T-helper 1 cell treated with Interleukin-12 subunit alpha and Interleukin-12 subunit beta and Interleukin-4 antibody, amounts not matched to agents 30 ng/mL and 1 ng/mL, for 36 hours (primary cell): Measurements from ENCODE around the gene MYO5C. TPM values are rescaled to one million over a fixed set of nuclear protein-coding genes. Genes with fewer than 3 reads are reported as not detected.
"Not testable (repeated sequence)": the region's sequence is repeated elsewhere in the genome, so short reads cannot be mapped to it uniquely, and the experiment has no call there.

Source experiments
- intact Hi-C: fragments of 100-400 bp; cut with micrococcal nuclease; formaldehyde crosslinking; loops from one replicate; pipeline ENCODE4 v1.15.1; 2024
- total RNA-seq: library from RNA; stranded (reverse); gene quantifications from 2 replicates; pipeline ENCODE4 v1.2.3, GENCODE V29; 2022

Gene MYO5C
- total RNA-seq, 1 donor from 2014 or later = 1.2 TPM

- intact Hi-C loops = no loop called here
Observed at GRCh38 chr15:52247461-52247860, 48.1 kb downstream of the MYO5C start.

GRCh38 chr15:52246686-52247431 is 48.7 kb downstream of the MYO5C start:
- intact Hi-C loops = no loop called here

- intact Hi-C loops = no loop called here
Observed at GRCh38 chr15:52243697-52244555, 51.7 kb downstream of the MYO5C start.

DNA sequence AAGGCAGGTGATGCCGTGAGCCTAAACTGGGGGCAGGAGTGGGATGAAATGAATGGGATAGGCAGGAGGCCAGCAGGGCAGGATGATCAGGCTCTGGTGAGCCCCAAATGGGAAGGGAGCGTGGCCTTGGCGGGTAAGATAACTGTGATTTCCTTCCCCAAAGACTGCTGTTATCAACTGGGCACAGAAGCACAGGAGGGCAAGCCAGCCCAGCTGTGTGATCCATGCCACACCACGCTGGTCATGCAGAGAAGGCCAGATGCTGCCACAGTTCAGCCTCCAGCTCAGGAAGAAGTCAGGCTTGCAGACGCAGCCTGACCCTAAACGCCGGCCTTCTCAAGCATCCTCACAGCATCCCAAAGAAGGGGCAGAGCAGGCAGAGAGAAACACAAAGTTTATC is 52.3 kb downstream of the MYO5C start:
- intact Hi-C loops = no loop called here

DNA sequence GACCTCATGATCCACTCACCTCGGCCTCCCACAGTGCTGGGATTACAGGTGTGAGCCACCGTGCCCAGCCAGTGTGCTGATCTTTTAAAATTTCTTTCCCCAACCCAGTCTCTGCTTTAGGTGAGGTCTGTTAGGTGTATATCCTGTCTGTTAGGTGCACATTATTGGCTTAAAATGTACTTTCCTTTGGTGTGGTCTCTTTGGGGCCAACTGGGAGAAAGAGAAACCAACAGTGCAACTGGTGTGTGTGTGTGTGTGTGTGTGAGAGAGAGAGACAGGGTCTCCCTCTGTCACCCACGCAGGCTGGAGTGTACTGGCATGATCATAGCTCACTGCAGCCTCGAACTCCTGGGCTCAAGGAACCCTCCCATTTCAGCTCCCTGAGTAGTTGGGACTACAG is 54.1 kb downstream of the MYO5C start:
- intact Hi-C loops = no loop called here

- intact Hi-C loops = no loop called here
Observed at GRCh38 chr15:52240166-52240565, 55.4 kb downstream of the MYO5C start.

GRCh38 chr15:52238989-52239525 is 56.5 kb downstream of the MYO5C start:
- intact Hi-C loops = not testable (repeated sequence)

GRCh38 chr15:52238149-52238548 is 57.5 kb downstream of the MYO5C start:
- intact Hi-C loops = no loop called here

DNA sequence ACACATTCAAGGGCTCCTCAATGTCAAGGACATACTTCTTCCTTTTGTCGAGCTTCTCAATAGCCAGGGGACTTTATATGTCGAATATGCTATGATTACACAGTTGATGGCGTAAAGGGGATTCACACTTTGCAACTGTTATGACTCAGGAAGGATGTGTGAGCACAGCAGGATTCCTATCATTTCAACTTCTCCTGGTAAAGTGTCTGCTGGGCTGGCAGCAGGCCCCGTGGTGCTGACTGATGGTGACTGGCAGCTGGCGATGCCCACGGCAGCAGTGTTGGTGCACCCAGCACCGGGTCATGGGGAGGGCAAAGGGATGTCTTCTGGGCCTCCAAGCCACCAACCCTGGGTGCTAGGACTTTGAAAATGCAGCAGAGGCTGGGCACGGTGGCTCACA is 59.6 kb downstream of the MYO5C start:
- intact Hi-C loops = no loop called here

GRCh38 chr15:52234596-52235541 is 60.7 kb downstream of the MYO5C start:
- intact Hi-C loops = no loop called here

DNA sequence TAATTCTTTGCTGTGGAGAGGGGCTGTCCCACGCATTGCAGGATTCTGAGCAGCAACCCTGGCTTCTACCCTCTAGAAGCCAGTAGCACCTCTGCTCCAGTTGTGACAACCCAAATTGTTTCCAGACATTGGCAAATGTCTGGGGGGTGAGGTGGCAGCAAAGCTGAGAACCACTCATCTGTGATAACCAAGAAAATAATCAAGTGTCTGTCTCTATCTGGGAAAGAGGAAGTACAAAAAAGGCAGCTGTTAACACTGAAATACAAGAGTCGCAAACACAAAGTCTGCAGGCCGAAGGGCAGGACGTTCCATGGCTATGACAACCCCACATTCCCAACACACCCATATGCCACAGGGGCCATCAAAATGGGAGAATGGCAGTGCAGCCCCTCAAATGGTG is 62.2 kb downstream of the MYO5C start:
- intact Hi-C loops = no loop called here

GRCh38 chr15:52232327-52232726 is 63.3 kb downstream of the MYO5C start:
- intact Hi-C loops = no loop called here

DNA sequence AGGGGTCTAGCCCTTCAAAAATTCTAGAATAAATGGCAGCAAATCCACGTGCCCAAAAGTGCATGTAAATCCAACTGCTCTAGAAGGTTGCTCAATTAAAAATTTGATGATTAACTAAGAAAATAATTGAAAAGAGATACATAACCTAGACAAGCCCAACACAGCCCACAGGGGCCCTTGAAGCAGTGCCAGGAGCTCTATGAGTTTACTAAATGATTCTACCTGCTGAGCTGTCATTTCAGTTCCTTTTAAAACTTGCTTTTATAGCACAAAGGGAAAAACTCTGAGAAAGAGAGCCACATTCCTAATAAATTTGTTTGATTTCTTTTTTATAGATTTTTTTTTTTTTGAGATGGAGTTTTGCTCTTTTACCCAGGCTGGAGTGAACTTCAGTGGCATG is 65.5 kb downstream of the MYO5C start:
- intact Hi-C loops = no loop called here

DNA sequence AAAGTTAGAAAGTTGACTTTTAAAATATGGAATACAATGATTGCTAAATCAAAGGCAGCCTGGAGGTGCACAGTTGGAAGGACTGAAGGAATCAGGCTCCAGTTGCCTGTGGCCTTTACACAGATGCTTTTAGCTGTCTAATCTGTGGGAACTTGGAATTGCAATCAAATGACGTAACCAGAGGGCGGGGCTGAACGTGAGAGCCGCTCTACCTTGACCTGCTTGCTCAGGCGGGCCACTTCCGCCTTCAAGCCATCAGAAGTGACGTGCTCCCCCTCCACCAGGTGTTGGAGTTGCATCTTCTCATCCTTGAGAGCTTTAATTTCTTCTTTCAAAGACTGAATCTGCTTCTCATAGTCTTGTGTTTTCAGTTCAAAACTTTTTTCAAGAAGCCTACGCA is 66.7 kb downstream of the MYO5C start:
- intact Hi-C loops = no loop called here

- intact Hi-C loops = loop anchor here (1.0 to 2.0 kb wide), 7 partner anchors 19 to 451 kb away; no protein-coding TSS in a partner anchor
Observed at GRCh38 chr15:52227456-52227855, 68.1 kb downstream of the MYO5C start.

- intact Hi-C loops = no loop called here
Observed at GRCh38 chr15:52225230-52225629, 70.4 kb downstream of the MYO5C start.

DNA sequence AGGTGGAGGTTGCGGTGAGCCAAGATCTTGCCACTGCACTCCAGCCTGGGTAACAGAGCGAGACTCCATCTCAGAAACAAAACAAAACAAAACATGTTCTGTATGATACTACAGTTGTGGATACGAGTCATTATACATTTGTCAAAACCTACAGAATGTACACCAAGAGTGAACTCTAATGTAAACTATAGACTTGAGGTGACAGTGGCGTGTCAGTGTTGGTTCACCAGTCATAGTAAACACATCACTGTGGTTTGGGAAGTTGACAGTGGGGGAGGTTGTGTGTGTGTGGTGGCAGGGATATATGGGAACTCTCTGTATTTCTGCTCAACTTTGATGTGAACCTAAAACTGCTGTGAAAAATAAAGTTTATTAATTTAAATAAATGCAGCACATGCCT is 71.4 kb downstream of the MYO5C start:
- intact Hi-C loops = no loop called here

DNA sequence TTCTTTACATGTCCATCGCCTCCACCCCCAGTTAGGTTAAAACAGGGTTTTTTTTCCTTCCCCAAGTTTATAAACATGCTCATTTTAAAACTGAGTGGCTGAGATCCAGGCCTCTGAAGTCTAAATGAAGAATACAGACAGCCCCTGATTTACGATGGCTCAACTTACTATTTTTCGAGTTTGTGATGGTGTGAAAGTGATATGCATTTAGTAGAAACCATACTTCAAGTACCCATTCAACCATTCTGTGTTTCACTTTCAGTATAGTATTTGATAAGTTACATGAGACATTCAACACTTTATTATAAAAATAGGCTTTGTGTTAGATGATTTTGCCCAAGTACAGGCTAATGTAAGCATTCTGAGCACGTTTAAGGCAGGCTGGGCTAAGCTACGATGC is 73.9 kb downstream of the MYO5C start:
- intact Hi-C loops = loop anchor here (1.0 kb wide), 1 partner anchor 42 kb away; no protein-coding TSS in a partner anchor

- intact Hi-C loops = loop anchor here (1.0 kb wide), 1 partner anchor 42 kb away; no protein-coding TSS in a partner anchor
Observed at GRCh38 chr15:52220937-52221660, 74.5 kb downstream of the MYO5C start.

- intact Hi-C loops = no loop called here
Observed at GRCh38 chr15:52220251-52220650, 75.4 kb downstream of the MYO5C start.
